ENCODE data around the gene DDX39A.
"Not testable (repeated sequence)": the region's sequence is repeated elsewhere in the genome, so short reads cannot be mapped to it uniquely, and the experiment has no call there.

Gene DDX39A

DNA sequence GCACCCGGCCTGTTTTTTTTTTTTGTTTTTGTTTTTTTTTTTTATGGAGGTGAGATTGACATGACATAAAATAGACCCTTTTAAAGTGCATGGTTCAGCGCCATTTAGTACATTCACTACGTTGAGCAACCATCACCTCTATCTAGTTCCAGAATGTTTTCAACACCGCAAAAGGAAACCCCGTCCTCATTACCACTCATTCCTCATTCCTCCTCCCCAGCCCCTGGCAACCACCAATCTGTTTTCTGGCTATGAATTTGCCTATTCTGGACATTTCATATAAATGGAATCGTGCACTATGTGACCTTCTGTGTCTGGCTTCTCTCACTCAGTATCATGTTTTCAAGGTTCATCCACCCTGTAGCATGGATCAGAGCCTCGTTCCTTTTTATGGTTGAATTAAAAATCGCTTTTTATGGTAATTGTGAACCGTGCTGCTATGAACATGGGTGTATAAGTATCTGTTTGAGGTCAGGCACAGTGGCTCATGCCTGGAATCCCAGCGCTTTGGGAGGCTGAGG, 47.8 kb downstream of the DDX39A start:
- Mint-ChIP-seq H3K4me1 (ENCODE audit: low read depth) (peaks cover 76% of the 10 kb centered on the region), H3K4me3 (peak overlapping the region; percentile 78), H3K27me3 (no peaks in the 10 kb centered on the region)

DNA sequence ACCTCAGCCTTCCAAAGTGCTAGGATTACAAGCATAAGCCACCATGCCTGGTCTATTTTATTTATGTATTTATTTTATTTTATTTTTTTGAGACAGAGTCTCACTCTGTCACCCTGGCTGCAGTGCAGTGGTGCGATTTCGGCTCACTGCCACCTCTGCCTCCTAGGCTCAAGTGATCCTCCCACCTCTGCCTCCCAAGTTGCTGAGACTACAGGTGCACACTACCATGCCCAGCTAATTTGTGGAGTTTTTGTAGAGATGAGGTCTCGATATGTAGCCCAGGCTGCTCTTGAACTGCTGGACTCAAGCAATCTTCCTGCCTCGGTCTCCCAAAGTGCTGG, 48.2 kb downstream of the DDX39A start:
- H3K27ac Mint-ChIP-seq: peak overlapping the region; percentile 100
- H3K27me3 Mint-ChIP-seq: no peaks in the 10 kb centered on the region
- H3K36me3 Mint-ChIP-seq: peaks cover 2% of the 10 kb centered on the region
- H3K4me3 Mint-ChIP-seq: peak overlapping the region; percentile 90
- peaks cover 76% of the 10 kb centered on the region for H3K4me1 Mint-ChIP-seq (ENCODE audit: low read depth)
- no peaks in the 10 kb centered on the region for H3K9me3 Mint-ChIP-seq (ENCODE audit: low read depth)

More for the DNA sequence above, 47.8 kb downstream of the DDX39A start:
- H3K36me3 Mint-ChIP-seq: peaks cover 2% of the 10 kb centered on the region
- peak overlapping the region; percentile 97 for H3K27ac Mint-ChIP-seq
- H3K9me3 Mint-ChIP-seq (ENCODE audit: low read depth): no peaks in the 10 kb centered on the region

DNA sequence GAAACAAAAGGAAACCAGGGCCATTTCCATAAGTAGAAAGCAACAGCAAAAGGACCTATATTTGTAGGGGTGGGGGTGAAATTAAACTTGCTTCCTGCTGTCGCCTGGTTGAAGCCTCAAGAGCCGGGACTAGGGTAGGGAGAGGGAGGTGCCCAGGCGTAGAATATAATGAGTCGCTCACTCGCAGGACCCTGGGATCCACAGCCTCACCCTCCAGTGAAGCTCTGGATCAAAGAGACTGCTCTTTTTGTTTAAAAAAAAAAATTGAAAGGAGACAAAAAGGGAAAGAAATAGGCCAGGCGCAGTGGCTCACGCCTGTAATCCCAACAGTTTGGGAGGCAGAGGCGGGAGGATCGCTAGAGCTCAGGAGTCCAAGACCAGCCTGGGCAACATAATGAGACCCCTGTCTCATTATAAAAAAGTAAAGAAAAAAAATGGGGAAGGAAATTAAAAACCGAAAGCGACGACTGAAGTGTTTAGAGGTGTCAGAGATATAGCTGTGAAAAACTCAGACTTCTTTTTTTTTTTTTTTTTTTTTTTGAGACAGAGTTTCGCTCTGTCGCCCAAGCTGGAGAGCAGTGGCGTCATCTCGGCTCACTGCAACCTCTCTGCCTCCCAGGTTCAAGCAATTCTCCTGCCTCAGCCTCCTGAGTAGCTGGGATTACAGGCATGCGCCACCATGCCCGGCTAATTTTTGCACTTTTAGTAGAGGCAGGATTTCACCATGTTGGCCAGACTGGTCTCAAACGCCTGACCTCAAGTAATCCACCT, 48.8 kb downstream of the DDX39A start:
- H3K36me3 Mint-ChIP-seq: peaks cover 2% of the 10 kb centered on the region
- peak overlapping the region; percentile 90 for H3K4me3 Mint-ChIP-seq
- H3K9me3 Mint-ChIP-seq (ENCODE audit: low read depth): no peaks in the 10 kb centered on the region
- peak overlapping the region; percentile 100 for H3K27ac Mint-ChIP-seq
- H3K4me1 Mint-ChIP-seq (ENCODE audit: low read depth): peaks cover 73% of the 10 kb centered on the region
- H3K27me3 Mint-ChIP-seq: no peaks in the 10 kb centered on the region

DNA sequence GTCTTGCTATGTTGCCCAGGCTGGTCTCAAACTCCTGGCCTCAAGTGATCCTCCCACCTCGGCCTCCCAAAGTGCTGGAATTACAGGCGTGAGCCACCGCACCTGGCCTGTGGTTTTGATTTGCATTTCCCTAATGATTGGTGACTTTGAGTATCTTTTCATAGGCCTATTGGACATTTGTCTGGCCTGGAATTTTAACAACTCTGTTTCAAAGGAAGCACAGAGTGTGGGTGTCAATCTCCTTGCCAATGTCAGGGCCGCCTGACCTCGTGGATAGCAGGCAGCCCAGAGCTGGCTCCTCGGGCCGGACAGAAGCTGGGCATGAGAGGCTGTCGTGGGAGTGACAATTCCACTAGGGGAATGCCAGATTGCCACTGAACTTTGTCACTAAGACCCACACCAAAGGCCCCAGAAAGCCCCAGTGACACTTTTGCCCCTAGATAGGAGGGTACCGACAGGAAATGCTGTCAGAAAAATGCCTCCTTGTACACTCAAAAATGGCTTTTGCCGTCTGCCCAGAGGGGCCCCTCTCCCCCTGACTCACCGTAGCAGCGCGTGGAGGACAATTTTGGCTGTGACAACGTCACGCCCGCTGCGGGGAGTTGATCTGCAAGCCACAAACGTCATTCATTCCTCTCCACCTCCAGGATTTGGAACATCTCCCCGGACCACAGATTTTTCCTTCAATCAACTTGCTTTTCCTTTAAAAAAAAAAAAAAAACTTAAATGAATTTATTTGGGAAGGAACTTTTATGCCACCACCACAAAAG, 49.6 kb downstream of the DDX39A start:
- H3K36me3 Mint-ChIP-seq: peaks cover 2% of the 10 kb centered on the region
- peaks cover 71% of the 10 kb centered on the region for H3K4me1 Mint-ChIP-seq (ENCODE audit: low read depth)
- H3K27ac Mint-ChIP-seq: peak overlapping the region; percentile 100
- peak overlapping the region; percentile 90 for H3K4me3 Mint-ChIP-seq
- no peaks in the 10 kb centered on the region for H3K27me3 Mint-ChIP-seq
- no peaks in the 10 kb centered on the region for H3K9me3 Mint-ChIP-seq (ENCODE audit: low read depth)

DNA sequence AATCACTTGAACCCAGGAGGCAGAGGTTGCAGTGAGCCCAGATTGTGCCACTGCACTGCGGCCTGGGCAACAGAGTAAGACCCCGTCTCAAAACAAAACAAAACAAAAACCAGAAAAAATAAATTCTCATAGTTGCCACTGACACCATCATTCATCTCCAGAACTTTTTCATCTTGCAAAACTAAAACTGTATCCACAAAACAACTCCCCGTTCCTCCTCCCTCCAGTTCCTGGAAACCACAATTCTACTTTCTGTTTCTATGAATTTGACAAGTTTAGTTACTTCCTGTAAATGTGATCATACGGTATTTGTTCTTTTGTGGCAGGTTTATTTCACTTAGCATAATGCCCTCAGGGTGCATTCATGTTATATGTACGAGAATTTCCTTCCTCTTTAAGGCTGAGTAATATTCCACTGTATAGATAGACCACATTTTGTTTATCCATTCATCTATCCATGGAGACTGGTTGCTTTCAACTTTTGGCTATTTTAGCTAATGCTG, 51.1 kb downstream of the DDX39A start:
- peak overlapping the region; percentile 20 for H3K4me3 Mint-ChIP-seq
- H3K27ac Mint-ChIP-seq: peak overlapping the region; percentile 100
- H3K9me3 Mint-ChIP-seq (ENCODE audit: low read depth): no peaks in the 10 kb centered on the region
- H3K4me1 Mint-ChIP-seq (ENCODE audit: low read depth): peaks cover 67% of the 10 kb centered on the region
- no peaks in the 10 kb centered on the region for H3K27me3 Mint-ChIP-seq
- H3K36me3 Mint-ChIP-seq: peaks cover 2% of the 10 kb centered on the region

DNA sequence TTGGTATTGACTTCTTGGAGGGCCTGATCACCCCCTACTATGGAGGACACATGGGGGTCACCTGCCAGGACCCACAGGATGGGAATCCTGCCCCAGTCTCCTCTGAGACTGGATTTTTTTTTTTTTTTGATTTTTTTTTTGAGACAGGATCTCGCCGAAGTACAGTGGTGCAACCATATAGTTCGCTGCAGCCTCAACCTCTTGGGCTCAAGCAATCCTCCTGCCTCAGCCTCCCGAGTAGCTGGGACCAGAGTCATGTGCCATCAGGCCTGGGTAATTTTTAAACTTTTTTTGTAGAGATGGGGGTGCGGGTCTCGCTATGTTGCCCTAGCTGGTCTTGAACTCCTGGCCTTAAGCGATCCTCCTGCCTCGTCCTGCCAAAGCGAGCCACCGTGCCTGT, 52.1 kb downstream of the DDX39A start:
- peak overlapping the region; percentile 100 for H3K27ac Mint-ChIP-seq
- no peaks in the 10 kb centered on the region for H3K9me3 Mint-ChIP-seq (ENCODE audit: low read depth)
- H3K4me1 Mint-ChIP-seq (ENCODE audit: low read depth): peaks cover 70% of the 10 kb centered on the region
- peaks cover 2% of the 10 kb centered on the region for H3K36me3 Mint-ChIP-seq
- H3K4me3 Mint-ChIP-seq: no peak overlapping the region
- no peaks in the 10 kb centered on the region for H3K27me3 Mint-ChIP-seq

DNA sequence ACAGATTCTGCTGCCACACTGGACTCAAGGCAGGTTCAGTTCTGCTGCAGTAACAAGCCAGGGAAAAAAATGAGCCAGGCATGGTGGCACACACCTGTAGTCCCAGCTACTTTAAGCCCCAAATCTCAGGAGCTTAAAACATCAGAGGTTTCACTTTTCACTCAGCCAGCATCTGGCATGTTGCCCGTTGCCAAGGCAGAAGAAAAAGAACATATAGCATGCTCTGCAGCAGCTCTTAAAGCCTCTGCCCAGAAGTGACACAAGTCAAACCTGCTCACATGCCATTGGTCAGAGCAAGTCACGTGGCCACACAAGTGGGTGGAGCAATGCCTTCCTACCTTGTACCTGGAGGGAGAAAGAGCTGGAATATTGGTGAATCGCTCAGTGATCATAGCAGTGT, 52.6 kb downstream of the DDX39A start:
- Mint-ChIP-seq H3K27me3 (no peaks in the 10 kb centered on the region), H3K9me3 (ENCODE audit: low read depth) (no peaks in the 10 kb centered on the region), H3K4me1 (ENCODE audit: low read depth) (peaks cover 70% of the 10 kb centered on the region), H3K4me3 (peak overlapping the region; percentile 79), H3K27ac (peak overlapping the region; percentile 100), H3K36me3 (peaks cover 2% of the 10 kb centered on the region)

DNA sequence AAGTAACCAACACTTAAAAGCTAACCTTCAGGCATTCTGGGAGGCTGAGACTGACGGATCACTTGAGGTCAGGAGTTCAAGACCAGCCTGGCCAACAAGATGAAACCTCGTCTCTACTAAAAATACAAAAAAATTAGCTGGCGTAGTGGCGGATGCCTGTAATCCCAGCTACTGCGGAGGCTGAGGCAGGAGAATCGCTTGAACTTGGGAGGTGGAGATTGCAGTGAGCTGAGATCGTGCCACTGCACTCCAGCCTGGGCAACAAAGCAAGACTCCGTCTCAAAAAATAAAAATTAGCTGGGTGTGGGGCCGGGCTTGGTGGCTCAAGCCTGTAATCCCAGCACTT, 55.1 kb downstream of the DDX39A start:
- peak overlapping the region; percentile 86 for H3K4me3 Mint-ChIP-seq
- H3K4me1 Mint-ChIP-seq (ENCODE audit: low read depth): peaks cover 50% of the 10 kb centered on the region
- not testable (repeated sequence) for H3K36me3 Mint-ChIP-seq; H3K27me3 Mint-ChIP-seq; H3K9me3 Mint-ChIP-seq (ENCODE audit: low read depth)
- H3K27ac Mint-ChIP-seq: peak overlapping the region; percentile 92

DNA sequence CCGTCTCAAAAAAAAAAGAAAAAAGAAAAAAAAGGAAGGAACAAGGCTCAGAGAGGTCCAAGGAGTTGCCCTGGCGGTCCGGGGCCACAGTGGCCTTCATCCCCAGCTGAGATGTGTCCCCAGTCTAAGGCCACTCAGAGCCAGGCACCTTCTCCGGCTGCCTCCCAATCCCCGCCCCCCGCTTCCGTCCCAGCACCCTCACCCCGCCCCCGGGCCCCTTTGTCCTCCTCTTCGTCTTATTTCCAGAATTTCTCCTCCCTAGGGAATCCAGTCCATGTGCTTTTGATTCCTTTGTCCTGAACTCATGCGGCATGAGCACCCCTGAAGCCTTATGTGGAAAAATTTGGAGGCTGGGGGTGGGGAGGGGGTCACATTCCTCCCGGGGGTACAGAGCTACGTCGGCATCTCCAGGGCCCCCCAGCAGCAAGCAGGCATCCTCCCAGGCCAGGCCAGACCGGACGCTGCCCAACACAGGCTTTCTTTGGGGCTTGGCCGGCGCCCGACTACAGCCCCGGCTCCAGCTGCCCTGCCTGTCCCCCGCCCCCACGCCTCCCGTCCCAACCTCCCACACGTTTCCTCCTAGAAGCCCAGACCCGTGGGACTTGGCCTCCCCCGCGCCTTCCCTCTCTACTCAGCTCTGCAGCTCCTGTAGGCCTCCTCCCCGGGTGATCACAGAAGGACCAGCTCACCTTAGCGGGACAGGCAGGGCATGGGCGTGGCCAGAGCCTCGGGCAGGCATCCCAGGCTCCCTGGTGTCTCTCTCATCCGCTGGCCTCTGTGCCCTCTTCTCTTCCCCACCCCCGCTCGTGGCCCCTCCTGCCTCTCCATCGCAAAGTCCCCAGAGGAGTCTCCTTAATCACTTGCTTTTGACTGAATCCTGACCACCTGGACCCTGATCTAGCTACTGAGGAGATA, 55.7 kb downstream of the DDX39A start:
- Mint-ChIP-seq H3K9me3 (ENCODE audit: low read depth) (no peaks in the 10 kb centered on the region), H3K4me3 (peak overlapping the region; percentile 86), H3K4me1 (ENCODE audit: low read depth) (peaks cover 49% of the 10 kb centered on the region)

DNA sequence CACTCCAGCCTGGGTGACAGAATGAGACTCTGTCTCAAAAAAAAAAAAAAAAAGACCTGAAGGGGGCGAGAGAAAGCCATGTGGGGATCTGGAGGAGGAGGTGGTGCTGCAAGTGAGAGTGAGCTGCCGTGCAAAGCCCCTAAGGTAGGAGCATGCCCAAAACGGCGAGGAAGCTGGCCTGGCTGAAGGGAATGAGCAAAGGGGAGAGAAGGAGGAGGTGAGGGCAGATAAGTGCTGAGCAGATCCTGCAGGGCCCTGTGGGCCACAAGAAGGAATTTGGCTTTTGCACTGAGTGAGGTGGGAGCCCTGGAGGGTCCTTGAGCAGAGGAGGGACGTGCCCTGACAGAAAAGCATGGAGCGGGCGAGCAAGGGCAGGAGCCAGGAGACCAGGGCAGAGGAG, 57.3 kb downstream of the DDX39A start:
- Mint-ChIP-seq H3K36me3 (peaks cover 2% of the 10 kb centered on the region), H3K27me3 (no peaks in the 10 kb centered on the region), H3K9me3 (ENCODE audit: low read depth) (no peaks in the 10 kb centered on the region), H3K4me3 (peak overlapping the region; percentile 84), H3K4me1 (ENCODE audit: low read depth) (peaks cover 36% of the 10 kb centered on the region), H3K27ac (peak overlapping the region; percentile 92)

More for the DNA sequence above, 55.7 kb downstream of the DDX39A start:
- H3K27ac Mint-ChIP-seq: peak overlapping the region; percentile 92
- H3K36me3 Mint-ChIP-seq: peaks cover 2% of the 10 kb centered on the region
- no peaks in the 10 kb centered on the region for H3K27me3 Mint-ChIP-seq
